Endometrial microvascular endothelial cells (primary cell): ENCODE results near the gene ZBTB1. TPM values are rescaled to one million over a fixed set of nuclear protein-coding genes. Genes with fewer than 3 reads are reported as not detected.
"Not testable (repeated sequence)": the region's sequence is repeated elsewhere in the genome, so short reads cannot be mapped to it uniquely, and the experiment has no call there.

Source experiments
- in situ Hi-C: cut with HindIII; loops from 2 replicates; pipeline ENCODE4 v1.10.0; 2017; ENCODE audit warnings: low sequenced_read_pairs, low pct_unique_long_range_greater_than_20kb; ENCODE audit errors: inconsistent ontology term
- total RNA-seq: library from RNA; depleted of rRNA; stranded (reverse); fragments of >200 nt; gene quantifications from one replicate; pipeline ENCODE4 v1.2.3, GENCODE V29; 2015; ENCODE audit errors: inconsistent ontology term

Gene ZBTB1
- total RNA-seq, 1 donor from 2014 or later = 17.0 TPM

DNA sequence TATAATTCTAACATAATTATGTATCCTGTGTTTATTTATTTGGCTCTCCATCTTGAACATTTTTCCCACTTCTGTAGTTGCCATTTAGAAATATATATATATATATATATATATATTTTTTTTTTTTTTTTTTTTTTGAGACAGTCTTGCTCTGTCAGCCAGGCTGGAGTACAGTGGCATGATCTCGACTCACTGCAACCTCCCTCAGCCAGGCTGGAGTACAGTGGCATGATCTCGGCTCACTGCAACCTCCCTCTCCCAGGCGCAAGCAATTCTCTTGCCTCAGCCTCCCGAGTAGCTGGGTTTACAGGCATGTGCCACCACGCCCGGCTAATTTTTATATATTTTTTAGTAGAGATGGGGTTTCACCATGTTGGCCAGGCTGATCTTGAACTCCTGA is 13.1 kb downstream of the ZBTB1 start:
- in situ Hi-C loops = not testable (repeated sequence)

DNA sequence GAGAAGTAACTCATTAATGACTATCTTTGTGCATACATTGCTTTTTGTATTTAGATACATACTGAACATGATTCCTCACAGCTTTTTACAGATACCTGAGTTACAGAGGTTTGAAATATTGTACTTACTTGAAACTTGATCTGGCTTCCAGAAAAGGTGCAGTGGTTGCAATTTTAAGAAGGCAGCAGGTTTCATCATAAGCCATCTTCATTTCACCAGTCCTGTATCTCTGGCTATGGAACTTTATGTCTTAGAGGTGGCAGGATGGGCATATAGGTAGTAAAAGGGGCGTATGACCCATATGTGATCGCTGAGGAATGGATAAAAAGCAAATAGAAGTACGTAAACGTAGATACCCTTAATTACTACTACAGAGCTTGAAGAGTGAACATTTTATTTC is 13.7 kb downstream of the ZBTB1 start:
- in situ Hi-C loops = no loop called here

DNA sequence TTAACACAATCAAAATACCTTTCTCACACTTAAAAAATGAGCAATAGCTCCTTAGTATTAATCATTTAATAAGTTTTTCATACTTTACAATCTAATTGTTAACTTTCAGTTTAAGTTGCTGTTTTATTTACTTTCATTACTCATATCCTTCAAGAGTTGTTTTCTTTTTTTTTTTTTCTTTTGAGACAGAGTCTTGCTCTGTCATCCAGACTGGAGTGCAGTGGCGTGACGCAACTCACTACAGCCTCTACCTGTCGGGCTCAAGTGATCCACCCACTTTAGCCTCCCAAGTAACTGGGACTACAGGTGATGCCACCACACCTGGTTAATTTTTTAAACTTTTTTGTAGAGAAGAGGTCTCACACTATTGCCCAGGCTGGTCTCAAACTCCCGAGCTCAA is 16.1 kb downstream of the ZBTB1 start:
- in situ Hi-C loops = no loop called here

DNA sequence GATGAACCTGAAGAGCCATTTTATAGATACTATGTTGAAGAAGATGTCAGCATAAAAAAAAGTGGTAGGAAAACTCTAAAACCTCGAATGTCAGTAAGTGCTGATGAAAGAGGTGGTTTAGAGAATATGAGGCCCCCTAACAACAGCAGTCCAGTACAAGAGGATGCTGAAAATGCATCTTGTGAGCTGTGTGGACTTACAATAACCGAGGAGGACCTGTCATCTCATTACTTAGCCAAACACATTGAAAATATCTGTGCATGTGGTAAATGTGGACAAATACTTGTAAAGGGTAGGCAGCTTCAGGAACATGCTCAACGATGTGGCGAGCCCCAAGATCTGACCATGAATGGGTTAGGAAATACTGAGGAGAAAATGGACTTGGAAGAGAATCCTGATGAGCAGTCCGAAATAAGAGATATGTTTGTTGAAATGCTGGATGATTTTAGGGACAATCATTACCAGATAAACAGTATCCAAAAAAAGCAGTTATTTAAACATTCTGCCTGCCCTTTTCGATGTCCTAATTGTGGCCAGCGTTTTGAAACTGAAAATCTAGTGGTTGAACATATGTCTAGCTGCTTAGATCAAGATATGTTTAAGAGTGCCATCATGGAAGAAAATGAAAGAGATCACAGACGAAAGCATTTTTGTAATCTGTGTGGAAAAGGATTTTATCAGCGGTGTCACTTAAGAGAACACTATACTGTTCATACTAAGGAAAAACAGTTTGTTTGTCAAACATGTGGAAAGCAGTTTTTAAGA is 18.2 kb downstream of the ZBTB1 start:
- in situ Hi-C loops = no loop called here

DNA sequence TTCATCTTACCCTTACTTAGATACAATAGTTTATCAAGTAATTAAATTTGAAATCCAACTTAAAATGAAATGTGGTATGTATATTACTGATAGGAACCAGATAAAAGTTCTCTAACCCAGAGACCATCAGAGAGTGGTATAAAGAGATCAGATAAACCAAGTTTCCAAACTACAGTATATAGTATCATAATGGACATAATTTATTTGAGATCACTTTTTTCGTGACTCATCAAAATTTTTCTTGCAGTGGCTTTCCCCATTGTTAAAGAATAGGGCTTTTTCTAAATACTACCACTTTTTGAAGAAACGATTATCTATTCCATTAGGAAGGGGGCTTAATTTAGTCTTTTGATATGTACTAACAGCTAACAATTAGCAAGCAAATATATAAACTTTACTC is 20.8 kb downstream of the ZBTB1 start:
- in situ Hi-C loops = no loop called here

DNA sequence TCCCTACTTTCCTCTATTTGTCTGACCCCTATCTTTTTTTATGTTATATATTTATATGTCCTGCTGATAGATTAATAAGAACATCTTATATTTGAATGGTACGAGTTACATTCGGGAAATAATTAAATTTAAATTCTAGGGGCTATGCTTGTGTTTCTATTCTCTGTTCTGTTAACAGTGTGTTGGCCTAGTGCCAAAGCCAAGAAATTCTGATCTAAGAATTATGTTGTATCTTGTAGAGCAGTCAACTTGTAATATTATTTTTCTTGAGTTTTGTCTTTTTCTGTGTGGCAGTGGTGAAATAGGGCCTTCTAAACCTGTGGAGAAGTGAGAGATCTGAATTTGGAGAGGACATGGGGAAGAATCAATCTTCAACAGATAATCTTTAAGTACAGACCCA is 27.0 kb downstream of the ZBTB1 start:
- in situ Hi-C loops = no loop called here

DNA sequence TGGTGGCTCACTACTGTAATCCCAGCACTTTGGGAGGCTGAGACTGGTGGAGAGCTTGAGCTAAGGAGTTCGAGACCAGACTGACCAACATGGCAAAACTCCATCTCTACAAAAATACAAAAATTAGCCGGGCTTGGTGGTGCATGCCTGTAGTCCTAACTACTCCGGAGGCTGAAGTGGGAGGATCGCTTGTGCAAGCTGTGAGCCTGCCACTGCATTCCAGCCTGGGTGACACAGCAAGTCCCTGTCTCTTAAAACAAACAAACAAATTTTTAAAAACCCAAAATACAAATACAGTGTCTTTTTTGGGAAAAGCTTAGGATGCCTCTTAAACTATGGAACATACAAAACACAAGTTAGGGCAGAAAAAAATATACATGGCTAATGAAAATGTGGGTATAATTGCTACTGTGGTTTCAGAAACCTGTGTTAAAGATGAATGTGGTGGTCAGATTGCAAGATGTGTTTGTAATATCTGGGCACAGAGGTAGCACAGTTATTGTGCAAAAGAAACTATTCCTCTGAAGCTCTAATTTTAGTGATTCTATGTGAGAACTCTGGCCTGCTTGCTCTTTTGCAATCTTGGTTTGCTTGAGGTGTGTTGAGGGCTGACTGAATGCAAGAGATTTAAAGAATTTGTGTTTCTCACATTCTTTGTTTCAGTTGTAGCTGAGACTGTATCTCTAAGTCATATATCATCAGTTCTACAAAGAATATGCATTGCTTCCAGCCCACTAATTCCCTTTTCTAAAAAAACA is 32.1 kb downstream of the ZBTB1 start:
- in situ Hi-C loops = no loop called here

DNA sequence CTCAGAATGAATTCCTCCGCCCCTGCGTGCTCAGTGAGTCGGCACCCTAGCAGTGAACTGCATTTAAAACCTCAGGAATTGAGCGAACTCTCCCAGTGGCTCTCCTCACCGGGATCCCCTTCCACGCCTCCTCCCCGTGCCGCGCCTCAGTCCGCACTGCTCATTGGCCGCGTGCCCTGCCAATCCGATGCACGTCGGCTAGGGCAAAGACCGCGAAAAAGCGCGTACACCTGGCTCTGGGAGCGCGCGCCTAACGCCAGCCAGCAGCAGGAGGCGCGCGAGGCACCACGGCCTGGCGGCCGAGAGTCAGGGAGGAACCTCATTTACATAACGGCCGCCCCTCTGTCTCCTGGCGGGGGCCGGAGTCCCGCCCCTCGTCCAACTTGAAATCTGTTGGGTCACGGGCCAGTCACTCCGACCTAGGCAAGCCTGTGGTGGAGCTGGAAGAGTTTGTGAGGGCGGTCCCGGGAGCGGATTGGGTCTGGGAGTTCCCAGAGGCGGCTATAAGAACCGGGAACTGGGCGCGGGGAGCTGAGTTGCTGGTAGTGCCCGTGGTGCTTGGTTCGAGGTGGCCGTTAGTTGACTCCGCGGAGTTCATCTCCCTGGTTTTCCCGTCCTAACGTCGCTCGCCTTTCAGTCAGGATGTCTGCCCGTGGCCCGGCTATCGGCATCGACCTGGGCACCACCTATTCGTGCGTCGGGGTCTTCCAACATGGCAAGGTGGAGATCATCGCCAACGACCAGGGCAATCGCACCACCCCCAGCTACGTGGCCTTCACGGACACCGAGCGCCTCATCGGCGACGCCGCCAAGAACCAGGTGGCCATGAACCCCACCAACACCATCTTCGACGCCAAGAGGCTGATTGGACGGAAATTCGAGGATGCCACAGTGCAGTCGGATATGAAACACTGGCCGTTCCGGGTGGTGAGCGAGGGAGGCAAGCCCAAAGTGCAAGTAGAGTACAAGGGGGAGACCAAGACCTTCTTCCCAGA is 35.9 kb downstream of the ZBTB1 start, which contains the start of gene HSPA2:
TSS of gene HSPA2 (plus strand) at position 534 of the 995 bp plus-strand sequence. CDS start at position 643, 109 bp downstream.
- in situ Hi-C loops = no loop called here

DNA sequence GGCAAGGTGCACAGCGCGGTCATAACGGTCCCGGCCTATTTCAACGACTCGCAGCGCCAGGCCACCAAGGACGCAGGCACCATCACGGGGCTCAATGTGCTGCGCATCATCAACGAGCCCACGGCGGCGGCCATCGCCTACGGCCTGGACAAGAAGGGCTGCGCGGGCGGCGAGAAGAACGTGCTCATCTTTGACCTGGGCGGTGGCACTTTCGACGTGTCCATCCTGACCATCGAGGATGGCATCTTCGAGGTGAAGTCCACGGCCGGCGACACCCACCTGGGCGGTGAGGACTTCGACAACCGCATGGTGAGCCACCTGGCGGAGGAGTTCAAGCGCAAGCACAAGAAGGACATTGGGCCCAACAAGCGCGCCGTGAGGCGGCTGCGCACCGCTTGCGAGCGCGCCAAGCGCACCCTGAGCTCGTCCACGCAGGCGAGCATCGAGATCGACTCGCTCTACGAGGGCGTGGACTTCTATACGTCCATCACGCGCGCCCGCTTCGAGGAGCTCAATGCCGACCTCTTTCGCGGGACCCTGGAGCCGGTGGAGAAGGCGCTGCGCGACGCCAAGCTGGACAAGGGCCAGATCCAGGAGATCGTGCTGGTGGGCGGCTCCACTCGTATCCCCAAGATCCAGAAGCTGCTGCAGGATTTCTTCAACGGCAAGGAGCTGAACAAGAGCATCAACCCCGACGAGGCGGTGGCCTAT is 36.8 kb downstream of the ZBTB1 start:
- in situ Hi-C loops = no loop called here

DNA sequence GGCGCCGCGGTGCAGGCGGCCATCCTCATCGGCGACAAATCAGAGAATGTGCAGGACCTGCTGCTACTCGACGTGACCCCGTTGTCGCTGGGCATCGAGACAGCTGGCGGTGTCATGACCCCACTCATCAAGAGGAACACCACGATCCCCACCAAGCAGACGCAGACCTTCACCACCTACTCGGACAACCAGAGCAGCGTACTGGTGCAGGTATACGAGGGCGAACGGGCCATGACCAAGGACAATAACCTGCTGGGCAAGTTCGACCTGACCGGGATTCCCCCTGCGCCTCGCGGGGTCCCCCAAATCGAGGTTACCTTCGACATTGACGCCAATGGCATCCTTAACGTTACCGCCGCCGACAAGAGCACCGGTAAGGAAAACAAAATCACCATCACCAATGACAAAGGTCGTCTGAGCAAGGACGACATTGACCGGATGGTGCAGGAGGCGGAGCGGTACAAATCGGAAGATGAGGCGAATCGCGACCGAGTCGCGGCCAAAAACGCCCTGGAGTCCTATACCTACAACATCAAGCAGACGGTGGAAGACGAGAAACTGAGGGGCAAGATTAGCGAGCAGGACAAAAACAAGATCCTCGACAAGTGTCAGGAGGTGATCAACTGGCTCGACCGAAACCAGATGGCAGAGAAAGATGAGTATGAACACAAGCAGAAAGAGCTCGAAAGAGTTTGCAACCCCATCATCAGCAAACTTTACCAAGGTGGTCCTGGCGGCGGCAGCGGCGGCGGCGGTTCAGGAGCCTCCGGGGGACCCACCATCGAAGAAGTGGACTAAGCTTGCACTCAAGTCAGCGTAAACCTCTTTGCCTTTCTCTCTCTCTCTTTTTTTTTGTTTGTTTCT is 37.6 kb downstream of the ZBTB1 start:
- in situ Hi-C loops = no loop called here

DNA sequence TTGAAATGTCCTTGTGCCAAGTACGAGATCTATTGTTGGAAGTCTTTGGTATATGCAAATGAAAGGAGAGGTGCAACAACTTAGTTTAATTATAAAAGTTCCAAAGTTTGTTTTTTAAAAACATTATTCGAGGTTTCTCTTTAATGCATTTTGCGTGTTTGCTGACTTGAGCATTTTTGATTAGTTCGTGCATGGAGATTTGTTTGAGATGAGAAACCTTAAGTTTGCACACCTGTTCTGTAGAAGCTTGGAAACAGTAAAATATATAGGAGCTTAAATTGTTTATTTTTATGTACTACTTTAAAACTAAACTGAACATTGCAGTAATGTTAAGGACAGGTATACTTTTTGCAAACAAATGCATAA is 38.2 kb downstream of the ZBTB1 start:
- in situ Hi-C loops = no loop called here

DNA sequence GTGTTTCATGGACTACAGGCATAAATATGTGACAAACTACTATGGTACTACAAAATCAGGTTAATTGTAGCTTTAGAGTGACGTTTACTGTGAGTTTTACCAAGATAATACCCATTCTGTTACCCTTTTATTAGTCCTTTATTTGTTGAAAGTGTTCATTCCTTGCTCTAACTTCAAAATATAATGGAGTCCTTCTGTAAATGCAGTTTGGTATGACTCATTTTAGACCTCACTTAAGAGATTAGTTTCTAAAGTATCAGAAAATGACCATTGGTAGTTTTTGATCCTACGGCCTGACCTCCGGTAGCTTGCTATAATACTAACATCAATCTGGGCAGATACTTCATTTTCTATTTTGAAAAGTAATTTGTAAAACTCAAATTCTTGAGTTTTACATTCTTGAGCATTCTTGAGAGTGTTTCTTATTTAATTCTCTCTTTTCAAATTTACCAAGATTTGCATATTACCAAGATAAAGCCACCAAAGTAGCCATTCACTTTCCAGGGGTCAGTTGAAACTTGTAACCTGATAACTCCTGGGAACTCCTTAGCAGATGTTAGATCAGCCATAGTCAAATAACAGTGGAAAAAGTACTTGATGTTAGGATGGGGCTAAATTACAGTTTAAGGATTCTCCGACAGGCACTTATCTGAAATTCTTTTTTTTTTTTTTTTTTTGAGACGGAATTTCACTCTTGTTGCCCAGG is 40.2 kb downstream of the ZBTB1 start:
- in situ Hi-C loops = no loop called here

DNA sequence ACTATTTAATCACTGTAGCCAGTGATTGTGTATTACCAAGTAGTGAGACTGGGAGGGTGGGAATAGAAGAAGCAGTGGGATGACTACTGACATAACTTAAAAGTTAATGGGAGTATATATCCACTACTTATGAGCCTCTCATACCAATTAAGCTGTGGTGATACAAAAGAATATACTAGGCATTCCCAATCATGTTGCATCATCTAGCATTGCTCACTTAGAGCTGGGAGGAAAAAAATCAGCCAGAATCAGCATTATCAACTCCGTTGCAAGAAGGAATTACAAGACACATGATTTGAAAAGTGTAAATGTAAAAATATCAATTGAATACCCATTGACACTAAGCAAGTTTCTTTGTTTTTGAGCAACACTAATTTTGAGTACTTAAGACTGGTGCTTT is 44.4 kb downstream of the ZBTB1 start:
- in situ Hi-C loops = no loop called here

DNA sequence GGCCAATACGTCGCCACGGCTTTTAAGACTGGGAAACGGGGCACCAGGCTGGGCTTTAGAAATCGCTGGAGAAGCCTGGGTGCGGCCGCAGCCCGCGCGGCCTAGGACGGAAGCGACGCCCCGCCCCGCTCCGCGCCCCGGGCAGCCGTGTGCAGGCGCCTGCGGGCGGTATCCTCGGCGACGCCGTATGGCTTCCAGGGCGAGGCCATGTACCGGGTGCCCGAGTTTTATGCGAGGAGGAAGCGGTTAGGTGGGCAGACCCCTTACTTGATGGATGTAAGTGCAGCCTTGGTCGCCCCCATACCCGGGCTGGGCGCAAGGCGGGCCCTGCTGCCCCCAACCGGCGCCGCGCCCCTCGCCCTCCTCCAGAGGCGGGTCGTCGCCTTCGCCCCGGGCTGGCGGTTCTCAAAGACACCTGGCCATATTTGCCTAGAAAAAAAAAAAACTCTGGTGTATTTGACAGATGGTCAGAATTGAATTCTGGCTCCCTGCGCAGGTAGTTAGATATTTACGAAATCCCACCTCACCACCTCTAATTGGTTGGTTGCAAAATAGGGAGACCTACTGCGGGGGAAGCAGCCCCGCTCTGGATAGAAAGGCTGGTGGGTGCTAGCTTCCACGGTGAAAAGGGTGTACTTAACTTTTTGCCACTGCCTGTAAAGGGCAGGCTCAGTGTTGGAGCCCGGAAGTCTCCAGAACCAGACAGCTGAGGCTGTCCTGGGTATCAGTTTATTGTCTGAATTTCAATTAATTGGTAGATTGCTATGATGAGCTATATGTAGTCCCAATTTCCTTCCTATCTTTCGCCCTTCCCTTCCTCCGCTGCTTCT is 45.4 kb downstream of the ZBTB1 start, which contains the start of gene PPP1R36:
TSS of gene PPP1R36 (plus strand) at position 171 of the 830 bp plus-strand sequence. CDS start at position 208, 37 bp downstream.
- in situ Hi-C loops = no loop called here

DNA sequence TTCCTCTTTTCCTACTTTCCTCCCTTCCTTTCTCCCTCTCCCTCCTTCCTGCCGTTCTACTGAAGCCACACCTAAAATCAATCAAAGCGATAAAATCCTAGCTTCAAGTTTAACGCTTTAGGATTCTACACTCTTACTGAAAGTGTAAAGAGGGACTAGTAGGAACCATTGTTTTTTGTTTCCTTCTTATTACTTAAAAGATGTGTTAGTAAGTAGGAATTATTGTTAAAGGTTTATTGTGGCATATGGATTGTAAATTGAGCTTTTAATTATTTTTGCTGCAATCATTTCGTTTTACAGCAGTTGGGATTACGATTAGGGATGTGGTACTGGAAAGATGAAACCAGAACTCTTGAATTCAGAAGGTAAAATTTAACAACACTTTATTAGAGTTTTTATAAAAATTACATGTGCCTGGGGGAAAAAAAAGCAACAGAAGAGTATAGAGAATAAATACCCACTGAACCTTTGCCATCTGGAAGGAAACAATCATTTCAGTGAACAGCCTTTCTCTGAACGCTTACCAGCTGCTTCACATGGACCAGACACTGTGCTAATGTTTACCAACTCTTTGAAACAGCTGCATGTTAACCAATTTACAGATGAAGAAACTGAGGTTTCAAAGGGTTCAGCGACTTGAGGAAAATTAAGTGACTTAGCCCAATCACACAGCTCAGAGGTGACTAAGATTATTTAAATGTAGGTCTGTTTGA is 46.2 kb downstream of the ZBTB1 start:
- in situ Hi-C loops = no loop called here

DNA sequence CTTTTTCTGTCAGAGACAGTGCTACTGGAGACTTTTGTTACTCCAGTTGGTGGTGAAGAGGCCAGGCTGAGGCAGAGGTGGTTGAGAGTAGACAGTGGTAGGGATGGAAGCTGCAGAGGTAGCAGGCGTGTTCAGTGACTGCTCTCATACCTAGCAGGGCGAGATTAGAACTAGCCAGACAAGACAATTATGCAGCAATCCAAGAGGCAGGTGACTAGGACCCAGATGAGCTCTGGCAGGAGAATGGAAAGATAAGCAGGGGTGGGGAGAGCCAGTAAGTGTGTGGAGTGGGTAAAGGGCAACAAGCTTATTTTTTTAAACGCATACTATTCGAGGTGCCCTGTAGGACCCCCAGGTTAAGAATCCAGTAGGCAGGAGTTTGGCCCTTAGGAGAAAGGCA is 50.0 kb downstream of the ZBTB1 start:
- in situ Hi-C loops = no loop called here
